ENCODE results near the gene C11orf97.

- no peak for TF ChIP-seq CTCF (IDR thresholded peaks at IDR 0.05)
- no peak for TF ChIP-seq POLR2A (IDR thresholded peaks at IDR 0.05)
- no peak for TF ChIP-seq EP300 (IDR thresholded peaks at IDR 0.05)
- no peak for TF ChIP-seq POLR2AphosphoS5 (IDR thresholded peaks at IDR 0.05)
These were observed 39.1 kb upstream of the C11orf97 start for GRCh38 chr11:94472916-94473799.
